22Rv1 (cell line): ENCODE data around the gene SRPK1.

Experiments used
- CTCF ChIP-seq: fragments of 450-650 bp; IDR thresholded peaks from 2 replicates; pipeline ENCODE4 v1.5.1; 2017; ENCODE audit warnings: mild to moderate bottlenecking
- ZFX ChIP-seq: fragments of 450-650 bp; IDR thresholded peaks from 2 replicates; pipeline ENCODE4 v1.6.1; 2017; ENCODE audit warnings: antibody characterized with exemption, borderline replicate concordance

DNA sequence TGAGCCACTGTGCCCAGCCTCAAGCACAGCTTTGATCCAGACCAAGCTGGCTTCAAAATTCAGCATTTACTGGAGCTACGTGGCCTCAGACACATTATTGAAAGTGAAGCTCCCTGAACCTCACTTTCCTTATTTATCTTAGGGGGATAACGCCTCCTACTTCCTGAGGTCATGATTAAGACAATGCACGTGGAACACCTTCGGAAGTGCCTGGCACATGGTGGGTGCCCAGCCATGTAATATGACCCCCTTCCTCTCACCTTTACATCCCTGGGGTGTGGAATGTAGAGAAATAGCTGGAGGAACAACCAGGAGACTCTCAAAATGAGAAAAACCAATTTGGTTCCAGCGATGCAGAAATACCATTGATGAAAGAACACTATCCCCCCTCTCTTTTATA lies 122.2 kb downstream of the SRPK1 start:
- TF ChIP-seq CTCF (no peak), ZFX (no peak)
